SK-N-SH (cell line): ENCODE results near the gene C14orf39. TPM values are rescaled to one million over a fixed set of nuclear protein-coding genes. Genes with fewer than 3 reads are reported as not detected.

Source experiments
- CTCF ChIA-PET: fragments of 300-600, 350-600 bp; formaldehyde crosslinking; extraction: SDS; loops from one replicate; lab custom pipeline; 2021; lab: Yijun Ruan, JAX
- POLR2A ChIA-PET: fragments of 350-600 bp; sonication (Branson Sonifier 250); formaldehyde crosslinking; extraction: SDS; loops from one replicate; lab custom pipeline; 2020; ENCODE audit warnings: antibody characterized with exemption, inconsistent platforms; lab: Yijun Ruan, JAX
- DNase-seq: peaks from one replicate; pipeline ENCODE4 v3.0.0; 2012
- H2AFZ ChIP-seq: fragments of 200-600 bp; sonication (generic); 2 replicates; pipeline ENCODE4 v1.8.1; 2016; ENCODE audit warnings: antibody characterized with exemption, mild to moderate bottlenecking, low read depth
- H3F3A ChIP-seq: fragments of 200-600 bp; sonication (generic); replicated peaks from 2 replicates; pipeline ENCODE3; 2016; ENCODE audit warnings: antibody characterized with exemption, mild to moderate bottlenecking; ENCODE audit not compliant: insufficient read depth
- H3K27ac ChIP-seq, 2 experiments: fragments of 200-500 bp in 1 of 2; fragments of 200-600 bp in 1 of 2; sonication (Bioruptor generic) in 1 of 2; sonication (generic), shearing (Covaris generic) in 1 of 2; 2 replicates each; pipeline versions ENCODE4 v1.5.1 to v1.6.1; 2014 to 2016; ENCODE audit warnings: low read depth in 2 of 2, inconsistent platforms in 1 of 2, low read length in 1 of 2, mild to moderate bottlenecking in 1 of 2, mixed read lengths in 1 of 2
- H3K27me3 ChIP-seq: fragments of 200-600 bp; sonication (generic), shearing (Covaris generic); 2 replicates; pipeline ENCODE4 v1.6.1; 2016; ENCODE audit warnings: mixed run types; ENCODE audit not compliant: insufficient read depth
- H3K36me3 ChIP-seq, 2 experiments: fragments of 200-500 bp in 1 of 2; fragments of 200-600 bp in 1 of 2; sonication (Bioruptor generic) in 1 of 2; sonication (generic) in 1 of 2; replicated peaks in 1 of 2; 2 replicates each; pipeline versions ENCODE3 to v1.5.1; 2014 to 2016; ENCODE audit warnings: low read length in 1 of 2, mild to moderate bottlenecking in 1 of 2; ENCODE audit not compliant: insufficient read depth in 2 of 2, control insufficient read depth in 1 of 2
- H3K4me1 ChIP-seq, 2 experiments: fragments of 200-500 bp in 1 of 2; fragments of 200-600 bp in 1 of 2; sonication (Bioruptor generic) in 1 of 2; sonication (generic), shearing (Covaris generic) in 1 of 2; 2 replicates each; pipeline versions ENCODE4 v1.5.1 to v1.6.1; 2014 to 2016; ENCODE audit warnings: low read depth in 1 of 2, low read length in 1 of 2, mixed run types in 1 of 2; ENCODE audit not compliant: insufficient read depth in 2 of 2, control insufficient read depth in 1 of 2
- H3K4me2 ChIP-seq: fragments of 200-600 bp; sonication (generic), shearing (Covaris generic); 2 replicates; pipeline ENCODE4 v1.6.1; 2017; ENCODE audit warnings: mixed run types
- H3K4me3 ChIP-seq, 2 experiments: fragments of 200-500 bp in 1 of 2; fragments of 200-600 bp in 1 of 2; sonication (Bioruptor generic) in 1 of 2; sonication (generic), shearing (Covaris generic) in 1 of 2; 2 replicates each; pipeline versions ENCODE4 v1.5.1 to v1.8.1; 2014 to 2016; ENCODE audit warnings: low read depth in 2 of 2, inconsistent platforms in 1 of 2, low read length in 1 of 2, mild to moderate bottlenecking in 1 of 2, mixed read lengths in 1 of 2, moderate library complexity in 1 of 2
- H3K79me2 ChIP-seq: fragments of 200-600 bp; sonication (generic); 2 replicates; pipeline ENCODE4 v1.8.1; 2017; ENCODE audit warnings: mild to moderate bottlenecking; ENCODE audit not compliant: insufficient read depth
- H3K9ac ChIP-seq: fragments of 200-600 bp; sonication (generic); 2 replicates; pipeline ENCODE4 v1.6.1; 2017; ENCODE audit warnings: mixed run types
- H3K9me2 ChIP-seq: fragments of 200-600 bp; sonication (generic); 2 replicates; pipeline ENCODE4 v1.6.1; 2017; ENCODE audit warnings: mixed run types
- H3K9me3 ChIP-seq: fragments of 200-600 bp; sonication (generic); 2 replicates; pipeline ENCODE4 v1.6.1; 2017; ENCODE audit warnings: mixed run types, mild to moderate bottlenecking, moderate library complexity
- H4K20me1 ChIP-seq: fragments of 200-600 bp; sonication (generic); 2 replicates; pipeline ENCODE4 v1.6.1; 2017; ENCODE audit warnings: mild to moderate bottlenecking, mixed run types; ENCODE audit not compliant: insufficient read depth
- CHD2 ChIP-seq: fragments of 150-350 bp; IDR thresholded peaks from 2 replicates; pipeline ENCODE4 v1.6.1; 2018; ENCODE audit warnings: low read length; ENCODE audit not compliant: partially characterized antibody
- EP300 ChIP-seq, 2 experiments: IDR thresholded peaks; 2 replicates each; pipeline versions ENCODE4 v1.4.0 to v1.6.1; 2012; ENCODE audit warnings: borderline replicate concordance in 1 of 2, low read depth in 1 of 2, low read length in 1 of 2
- FOXJ3 ChIP-seq: sonication (generic); formaldehyde crosslinking; IDR thresholded peaks from 2 replicates; pipeline ENCODE4 v1.5.1; 2020; ENCODE audit warnings: mild to moderate bottlenecking, missing genetic modification reagents
- FOXM1 ChIP-seq: IDR thresholded peaks from 2 replicates; pipeline ENCODE4 v1.4.0; 2012; ENCODE audit warnings: low read depth, mild to moderate bottlenecking
- IRF3 ChIP-seq: fragments of 150-350 bp; IDR thresholded peaks from 2 replicates; pipeline ENCODE4 v1.6.1; 2016; ENCODE audit warnings: mild to moderate bottlenecking, low read depth, low read length
- POLR2AphosphoS5 ChIP-seq: IDR thresholded peaks from 2 replicates; pipeline ENCODE4 v1.6.1; 2012; ENCODE audit warnings: low read depth, low read length
- RAD21 ChIP-seq: IDR thresholded peaks from 2 replicates; pipeline ENCODE4 v1.6.1; 2012; ENCODE audit warnings: mild to moderate bottlenecking, low read length
- RCOR1 ChIP-seq: fragments of 150-350 bp; IDR thresholded peaks from 2 replicates; pipeline ENCODE4 v1.6.1; 2017; ENCODE audit warnings: antibody characterized with exemption, low read length
- REST ChIP-seq: IDR thresholded peaks from 2 replicates; pipeline ENCODE4 v1.6.1; 2012; ENCODE audit warnings: mild to moderate bottlenecking, low read depth, low read length, moderate library complexity
- RFX5 ChIP-seq: IDR thresholded peaks from 2 replicates; pipeline ENCODE4 v1.6.1; 2012; ENCODE audit warnings: mild to moderate bottlenecking, improper control_type of control experiment, low read length
- TEAD4 ChIP-seq: IDR thresholded peaks from 2 replicates; pipeline ENCODE4 v1.4.0; 2012; ENCODE audit warnings: mild to moderate bottlenecking, borderline replicate concordance; ENCODE audit not compliant: insufficient read depth
- YY1 ChIP-seq: IDR thresholded peaks from 2 replicates; pipeline ENCODE4 v1.4.0; 2012; ENCODE audit warnings: low read depth, mild to moderate bottlenecking
- WGBS: methylation state at CpG from one replicate; pipeline ENCODE4 v1.1.6; 2017; ENCODE audit warnings: low lambda C conversion rate; 5-methylcytosine and 5-hydroxymethylcytosine counted together
- polyA plus RNA-seq, 3 experiments: library from polyadenylated mRNA; depleted of rRNA; stranded (reverse); fragments of >200 nt; gene quantifications; 2 replicates each; pipeline ENCODE4 v1.2.3, GENCODE V29; 2012
- TF ChIP-seq, protein P1 (sequence below): IDR thresholded peaks from 2 replicates; pipeline ENCODE4 v1.4.0; 2012; ENCODE audit warnings: low read depth, borderline replicate concordance
- TF ChIP-seq, protein P2 (sequence below): IDR thresholded peaks from 2 replicates; pipeline ENCODE4 v1.4.0; 2012; ENCODE audit warnings: low read depth, borderline replicate concordance
- TF ChIP-seq, protein P3 (sequence below): fragments of 150-350 bp; IDR thresholded peaks from 2 replicates; pipeline ENCODE4 v1.6.1; 2017; ENCODE audit warnings: antibody characterized with exemption, low read length, low read depth, borderline replicate concordance

The C14orf39 gene
- polyA plus RNA-seq, 1 of the 3 experiments (the other 2 are of a cell fraction) = 0.13 TPM

DNA sequence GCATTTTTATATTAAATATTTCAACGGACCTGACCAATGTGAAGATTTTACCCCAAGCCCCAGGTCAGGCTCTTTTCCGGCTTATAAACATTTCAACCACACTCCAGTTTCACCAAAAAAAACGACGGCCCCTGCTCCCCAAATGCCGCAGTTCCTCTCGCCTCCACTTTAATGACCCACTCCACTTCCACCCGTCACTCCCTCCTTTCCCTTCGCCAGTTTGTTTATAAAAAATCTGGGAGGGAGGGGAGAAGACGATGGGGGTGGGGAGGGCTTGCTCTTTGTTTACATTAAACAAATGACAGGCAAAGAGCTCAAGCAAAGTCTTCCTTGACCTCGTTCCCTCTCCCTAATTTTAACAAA, 28.5 kb upstream of the C14orf39 start:
- Histone ChIP-seq H3F3A (no peaks in the 10 kb centered on the region), H3K36me3 (no peaks in the 10 kb centered on the region), H3K27ac (no peak overlapping the region), H3K79me2 (no peaks in the 10 kb centered on the region), H3K9me2 (no peaks in the 10 kb centered on the region), H3K4me3 (peak overlapping the region; percentile 62 to 77), H3K4me1 (peaks cover under 1 to 15% of the 10 kb centered on the region in 2 experiments; a peak in 1 of 4 replicates), H3K9me3 (no peaks in the 10 kb centered on the region), H2AFZ (peak overlapping the region; percentile 88)
- POLR2A ChIA-PET = no interaction called here
- WGBS = 6% methylated on average over 10 of the region's 10 CpGs
- DNase-seq = peak; percentile 56
- no peak for TF ChIP-seq TEAD4
- peak in 1 of 2 experiments; percentile 4; a peak in 1 of 4 replicates for TF ChIP-seq EP300 (IDR thresholded peaks at IDR 0.05; ENCODE audit: borderline replicate concordance in 1 of 2, low read depth in 1 of 2, low read length in 1 of 2)
- TF ChIP-seq, all 33 proteins: peak for 1
- Histone ChIP-seq H3K9ac (peak overlapping the region; percentile 28; the same call in 1 of the 2 replicates), H3K4me2 (peak overlapping the region; percentile 95), H3K27me3 (peaks cover 53% of the 10 kb centered on the region), H4K20me1 (no peaks in the 10 kb centered on the region)
- CTCF ChIA-PET = interaction anchor here (0.6 to 3.0 kb wide), 11 partner anchors 8 to 183 kb away, joined by 3 to 18 read pairs (median 4); no protein-coding TSS in a partner anchor

DNA sequence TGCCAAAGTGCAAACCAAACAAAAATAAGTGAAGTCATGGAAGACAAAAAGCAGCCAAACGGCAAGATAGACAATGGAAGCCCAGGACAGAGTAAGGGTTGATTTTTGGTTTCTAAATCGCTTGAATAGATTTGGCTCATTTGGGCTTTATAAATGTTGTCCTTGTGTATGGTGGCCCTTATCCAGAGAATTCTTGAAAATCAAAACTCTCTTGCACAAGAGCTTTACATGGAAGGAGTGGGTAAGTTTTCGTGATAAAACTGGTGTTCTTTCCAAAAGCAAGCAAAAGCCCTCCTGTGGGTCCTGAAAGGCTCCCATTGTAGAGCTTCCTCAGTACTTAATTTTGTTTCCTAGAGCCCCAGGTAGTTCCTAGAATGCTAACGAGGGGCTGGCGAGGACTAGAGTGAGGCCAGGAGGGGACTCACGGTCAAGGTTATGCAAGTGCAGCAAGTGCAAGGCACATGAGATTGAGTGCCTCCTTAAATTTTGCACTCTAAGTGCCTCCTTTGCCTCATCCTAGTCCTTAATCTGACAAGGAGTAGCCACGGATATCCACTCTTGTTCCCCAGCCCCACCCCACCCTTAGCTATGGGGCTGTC, 27.2 kb upstream of the C14orf39 start:
- no peak for TF ChIP-seq FOXM1
- TF ChIP-seq RCOR1 = no peak
- TF ChIP-seq IRF3 = no peak
- TF ChIP-seq, protein P1, sequence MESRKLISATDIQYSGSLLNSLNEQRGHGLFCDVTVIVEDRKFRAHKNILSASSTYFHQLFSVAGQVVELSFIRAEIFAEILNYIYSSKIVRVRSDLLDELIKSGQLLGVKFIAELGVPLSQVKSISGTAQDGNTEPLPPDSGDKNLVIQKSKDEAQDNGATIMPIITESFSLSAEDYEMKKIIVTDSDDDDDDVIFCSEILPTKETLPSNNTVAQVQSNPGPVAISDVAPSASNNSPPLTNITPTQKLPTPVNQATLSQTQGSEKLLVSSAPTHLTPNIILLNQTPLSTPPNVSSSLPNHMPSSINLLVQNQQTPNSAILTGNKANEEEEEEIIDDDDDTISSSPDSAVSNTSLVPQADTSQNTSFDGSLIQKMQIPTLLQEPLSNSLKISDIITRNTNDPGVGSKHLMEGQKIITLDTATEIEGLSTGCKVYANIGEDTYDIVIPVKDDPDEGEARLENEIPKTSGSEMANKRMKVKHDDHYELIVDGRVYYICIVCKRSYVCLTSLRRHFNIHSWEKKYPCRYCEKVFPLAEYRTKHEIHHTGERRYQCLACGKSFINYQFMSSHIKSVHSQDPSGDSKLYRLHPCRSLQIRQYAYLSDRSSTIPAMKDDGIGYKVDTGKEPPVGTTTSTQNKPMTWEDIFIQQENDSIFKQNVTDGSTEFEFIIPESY = no peak
- no peak for TF ChIP-seq YY1
- TF ChIP-seq FOXJ3 (CRISPR knock-in tag) = no peak
- TF ChIP-seq REST = no peak
- TF ChIP-seq RAD21 = no peak
- TF ChIP-seq CHD2 = no peak
- TF ChIP-seq RFX5 = no peak
- TF ChIP-seq, protein P2, sequence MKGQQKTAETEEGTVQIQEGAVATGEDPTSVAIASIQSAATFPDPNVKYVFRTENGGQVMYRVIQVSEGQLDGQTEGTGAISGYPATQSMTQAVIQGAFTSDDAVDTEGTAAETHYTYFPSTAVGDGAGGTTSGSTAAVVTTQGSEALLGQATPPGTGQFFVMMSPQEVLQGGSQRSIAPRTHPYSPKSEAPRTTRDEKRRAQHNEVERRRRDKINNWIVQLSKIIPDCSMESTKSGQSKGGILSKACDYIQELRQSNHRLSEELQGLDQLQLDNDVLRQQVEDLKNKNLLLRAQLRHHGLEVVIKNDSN = no peak
- TF ChIP-seq, protein P3, sequence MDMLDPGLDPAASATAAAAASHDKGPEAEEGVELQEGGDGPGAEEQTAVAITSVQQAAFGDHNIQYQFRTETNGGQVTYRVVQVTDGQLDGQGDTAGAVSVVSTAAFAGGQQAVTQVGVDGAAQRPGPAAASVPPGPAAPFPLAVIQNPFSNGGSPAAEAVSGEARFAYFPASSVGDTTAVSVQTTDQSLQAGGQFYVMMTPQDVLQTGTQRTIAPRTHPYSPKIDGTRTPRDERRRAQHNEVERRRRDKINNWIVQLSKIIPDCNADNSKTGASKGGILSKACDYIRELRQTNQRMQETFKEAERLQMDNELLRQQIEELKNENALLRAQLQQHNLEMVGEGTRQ = no peak
- TF ChIP-seq POLR2AphosphoS5 = no peak
- Histone ChIP-seq H3K4me3 (no peak overlapping the region), H3K27me3 (peaks cover 66% of the 10 kb centered on the region), H3K4me2 (no peak overlapping the region), H3K27ac (no peak overlapping the region), H3K9ac (no peak overlapping the region), H4K20me1 (no peaks in the 10 kb centered on the region), H3K9me2 (no peaks in the 10 kb centered on the region), H3F3A (no peaks in the 10 kb centered on the region), H2AFZ (no peak overlapping the region), H3K4me1 (peaks cover 3 to 22% of the 10 kb centered on the region in 2 experiments; a peak in 1 of 4 replicates), H3K36me3 (no peaks in the 10 kb centered on the region), H3K9me3 (no peaks in the 10 kb centered on the region), H3K79me2 (no peaks in the 10 kb centered on the region)
- WGBS = 40% methylated on average over 7 of the region's 7 CpGs
- no peak for DNase-seq
- ChIA-PET CTCF (interaction anchor here (0.6 to 2.0 kb wide), 4 partner anchors 7 to 181 kb away, joined by 3 to 8 read pairs (median 4); partner anchors contain the start of gene SIX1), POLR2A (no interaction called here)
